GM12891 (cell line): Measurements from ENCODE around the gene TEDC1.

ENCODE experiments used
- DNase-seq: peaks from one replicate; pipeline ENCODE4 v3.0.0; 2011; ENCODE audit warnings: low spot score; ENCODE audit not compliant: insufficient read length
- FAIRE-seq: peaks from 2 replicates; lab custom pipeline; 2011; peaks lifted over from hg19 to GRCh38; lab: Jason Lieb, UNC
- PAX5 ChIP-seq: IDR thresholded peaks from 2 replicates; pipeline ENCODE4 v1.6.1; 2011; ENCODE audit warnings: low read length, moderate library complexity, mild to moderate bottlenecking; ENCODE audit not compliant: insufficient read depth, severe bottlenecking
- POLR2A ChIP-seq: IDR thresholded peaks from 2 replicates; pipeline ENCODE4 v1.6.1; 2011; ENCODE audit warnings: low read depth, low read length, control low read depth
- POLR2AphosphoS5 ChIP-seq: IDR thresholded peaks from 2 replicates; pipeline ENCODE4 v1.6.1; 2011; ENCODE audit warnings: low read depth, low read length, control low read depth
- POU2F2 ChIP-seq: IDR thresholded peaks from 2 replicates; pipeline ENCODE4 v1.6.1; 2011; ENCODE audit warnings: low read depth, mild to moderate bottlenecking, control low read depth, low read length, moderate library complexity
- SPI1 ChIP-seq: IDR thresholded peaks from 2 replicates; pipeline ENCODE4 v1.6.1; 2011; ENCODE audit warnings: low read depth, low read length, control low read depth
- TAF1 ChIP-seq: IDR thresholded peaks from 2 replicates; pipeline ENCODE4 v1.6.1; 2011; ENCODE audit warnings: low read depth, low read length, control low read depth

TEDC1 gene

GRCh38 chr14:105483300-105484068 is 7.6 kb upstream of the TEDC1 start:
- FAIRE-seq (no peak), DNase-seq (no peak)
- TF ChIP-seq POU2F2 (no peak), PAX5 (no peak), POLR2A (no peak), POLR2AphosphoS5 (no peak), SPI1 (no peak), TAF1 (no peak)

- DNase-seq (no peak), FAIRE-seq (no peak)
- TF ChIP-seq POLR2A (no peak), SPI1 (no peak), POU2F2 (no peak), TAF1 (no peak), PAX5 (no peak), POLR2AphosphoS5 (no peak)
These were observed 6.7 kb upstream of the TEDC1 start for GRCh38 chr14:105484069-105484996.

- FAIRE-seq, result no peak
- TF ChIP-seq PAX5 (no peak), SPI1 (no peak), POU2F2 (no peak), TAF1 (no peak), POLR2AphosphoS5 (no peak), POLR2A (no peak)
- no peak for DNase-seq
These were observed 6.1 kb upstream of the TEDC1 start for GRCh38 chr14:105484997-105485393.

- DNase-seq, result no peak
- TF ChIP-seq POU2F2, result no peak
- no peak for TF ChIP-seq SPI1
- TF ChIP-seq PAX5, result no peak
- TF ChIP-seq POLR2AphosphoS5, result no peak
- no peak for TF ChIP-seq TAF1
- TF ChIP-seq POLR2A, result no peak
- peak; percentile 80 for FAIRE-seq
These were observed 5.3 kb upstream of the TEDC1 start for GRCh38 chr14:105485739-105486162.

GRCh38 chr14:105486163-105486973 is 4.7 kb upstream of the TEDC1 start, which contains the start of gene CRIP1:
CRIP1 (plus strand) TSS chr14:105486886; CDS start chr14:105487260, 374 bp downstream.
- TF ChIP-seq POLR2A (no peak), POU2F2 (no peak), TAF1 (no peak), POLR2AphosphoS5 (no peak), SPI1 (no peak), PAX5 (no peak)
- DNase-seq (no peak), FAIRE-seq (peak; percentile 69)

GRCh38 chr14:105486974-105487448 is 4.0 kb upstream of the TEDC1 start:
- no peak for FAIRE-seq
- TF ChIP-seq SPI1 (no peak), TAF1 (no peak), POLR2AphosphoS5 (no peak), POU2F2 (no peak), POLR2A (no peak), PAX5 (no peak)

GRCh38 chr14:105487449-105487985 is 3.5 kb upstream of the TEDC1 start:
- TF ChIP-seq POLR2A, result no peak
- TF ChIP-seq TAF1, result no peak
- no peak for TF ChIP-seq POLR2AphosphoS5
- TF ChIP-seq SPI1, result peak; percentile 82

More at GRCh38 chr14:105486974-105487448, 4.0 kb upstream of the TEDC1 start:
- no peak for DNase-seq

GRCh38 chr14:105487986-105488777 is 2.9 kb upstream of the TEDC1 start:
- no peak for TF ChIP-seq POLR2A
- FAIRE-seq, result peak; percentile 66
- DNase-seq, result no peak

More at GRCh38 chr14:105487449-105487985, 3.5 kb upstream of the TEDC1 start:
- FAIRE-seq (no peak), DNase-seq (no peak)
